Measurements from ENCODE around the gene TRIM8. TPM values are rescaled to one million over a fixed set of nuclear protein-coding genes. Genes with fewer than 3 reads are reported as not detected.

TRIM8 gene
- total and polyA plus RNA-seq, 2 of the 8 experiments (the other 6 are each of a cell fraction or from before 2014, with no cell fraction given): 24.9 to 38.8 TPM

GRCh38 chr10:102620138-102620590 is 24.1 kb upstream of the TRIM8 start (continued):
- TF ChIP-seq TAF1 (IDR thresholded peaks at IDR 0.05; ENCODE audit: low read depth, low read length) (no peak), HDAC6 (IDR thresholded peaks at IDR 0.05; ENCODE audit: low read depth, low read length) (no peak), CBX8 (IDR thresholded peaks at IDR 0.05; ENCODE audit: borderline replicate concordance, low read depth, low read length) (no peak), EZH2 (IDR thresholded peaks at IDR 0.05; ENCODE audit: low read depth, low read length, severe bottlenecking) (no peak), ASH2L (IDR thresholded peaks at IDR 0.05; ENCODE audit: low read length) (no peak), ATF3 (IDR thresholded peaks at IDR 0.05; ENCODE audit: insufficient read depth, low read depth, low read length) (no peak)
